GM21723 (cell line): ENCODE measurements around the gene PTPN23.
"Not testable (repeated sequence)": the region's sequence is repeated elsewhere in the genome, so short reads cannot be mapped to it uniquely, and the experiment has no call there.

Experiments
- ATAC-seq: cut with Tn5 transposase; IDR thresholded peaks from one replicate; pipeline ENCODE4 v1.9.1; 2021; ENCODE audit warnings: mild to moderate bottlenecking, moderate library complexity; ENCODE audit not compliant: unreplicated experiment

The PTPN23 gene

GRCh38 chr3:47367631-47368030 is 13.2 kb upstream of the PTPN23 start:
- no peak for ATAC-seq

DNA sequence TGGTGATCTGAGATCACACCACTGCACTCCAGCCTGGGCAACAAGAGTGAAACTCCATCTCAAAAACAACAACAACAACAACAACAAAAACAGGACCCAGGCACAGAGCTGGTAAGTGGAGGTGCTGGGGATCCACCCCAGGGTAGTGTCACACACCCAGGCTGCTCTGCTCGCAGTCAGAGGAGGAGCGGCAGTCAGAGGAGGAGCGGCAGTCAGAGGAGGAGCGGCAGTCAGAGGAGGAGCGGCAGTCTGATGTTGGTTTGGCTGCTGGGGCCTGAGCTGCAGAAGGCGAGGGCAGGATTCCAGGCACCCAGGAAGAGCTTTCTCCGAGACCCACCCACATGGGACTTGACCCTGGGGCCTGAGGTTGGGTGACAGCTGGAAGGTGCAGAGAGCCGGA is 10.8 kb upstream of the PTPN23 start:
- ATAC-seq = not testable (repeated sequence)

GRCh38 chr3:47370887-47371697 is 9.7 kb upstream of the PTPN23 start:
- ATAC-seq = no peak

DNA sequence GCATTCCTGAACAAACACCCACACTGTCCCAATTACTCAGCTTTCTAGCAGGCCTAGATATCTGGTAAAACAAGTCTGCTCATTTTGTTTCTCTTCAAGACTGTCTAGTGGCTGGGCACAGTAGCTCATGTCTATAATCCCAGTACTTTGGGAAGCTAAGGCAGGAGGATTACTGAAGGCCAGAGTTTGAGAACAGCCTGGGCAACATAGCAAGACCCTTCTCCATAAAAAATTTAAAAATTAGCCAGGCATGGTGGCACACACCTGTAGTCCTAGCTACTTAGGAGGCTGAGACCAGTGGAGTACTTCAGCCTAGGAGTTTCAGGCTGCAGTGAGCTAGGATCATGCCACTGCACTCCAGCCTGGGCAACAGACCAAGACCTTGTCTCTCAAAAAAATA is 6.2 kb upstream of the PTPN23 start:
- ATAC-seq = no peak

DNA sequence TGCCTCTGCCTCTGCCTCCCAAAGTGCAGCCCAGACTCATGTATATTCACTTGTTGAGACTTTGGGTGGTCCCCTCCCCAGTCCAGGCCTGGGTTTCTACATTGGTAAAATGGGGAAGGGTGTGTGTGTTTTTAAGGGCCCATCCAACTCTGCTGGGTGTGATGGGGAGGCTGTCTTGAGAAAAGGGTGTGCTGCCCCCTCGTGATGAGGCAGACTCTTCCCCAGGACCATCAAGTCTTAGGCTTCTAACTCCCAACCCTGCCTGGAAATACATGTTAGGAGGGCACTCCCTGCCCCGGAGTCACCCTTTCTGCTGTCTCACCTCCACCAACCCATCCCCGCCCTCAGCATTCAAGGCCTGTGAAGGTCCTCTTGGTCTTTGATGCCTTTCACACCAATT is 4.4 kb upstream of the PTPN23 start:
- ATAC-seq = no peak

DNA sequence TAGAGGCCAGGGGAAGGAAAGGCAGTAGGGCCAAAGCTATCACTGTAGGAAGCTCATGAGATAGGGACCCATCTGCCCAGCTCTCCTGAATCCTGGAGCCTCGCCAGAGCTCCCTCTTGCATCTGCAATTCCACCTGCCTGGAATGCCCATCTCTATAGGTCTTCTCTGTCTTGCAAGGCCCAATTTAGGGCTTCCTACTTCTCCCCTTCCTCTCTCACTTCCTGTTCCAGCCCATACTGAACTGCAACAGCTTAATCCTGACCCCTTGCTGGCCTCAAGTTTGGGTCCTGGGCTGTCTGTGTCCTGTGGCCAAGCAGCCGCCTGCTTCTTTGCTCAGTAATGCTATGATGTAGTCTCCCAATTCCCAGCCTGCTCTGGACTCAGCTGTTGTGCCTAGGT is 3.6 kb upstream of the PTPN23 start:
- ATAC-seq = no peak

- ATAC-seq = no peak
Measured at GRCh38 chr3:47378869-47379268, 2.0 kb upstream of the PTPN23 start.

- ATAC-seq = no peak
Measured at GRCh38 chr3:47379411-47379899, 1.4 kb upstream of the PTPN23 start.

GRCh38 chr3:47380026-47380600 is 708 bp upstream of the PTPN23 start:
- ATAC-seq = no peak

GRCh38 chr3:47381317-47382157 is 716 bp downstream of the PTPN23 start:
- ATAC-seq = peak; percentile 64

- ATAC-seq = no peak
Measured at GRCh38 chr3:47384425-47384824, 3.6 kb downstream of the PTPN23 start.

- no peak for ATAC-seq
Measured at GRCh38 chr3:47385007-47385406, 4.2 kb downstream of the PTPN23 start.

DNA sequence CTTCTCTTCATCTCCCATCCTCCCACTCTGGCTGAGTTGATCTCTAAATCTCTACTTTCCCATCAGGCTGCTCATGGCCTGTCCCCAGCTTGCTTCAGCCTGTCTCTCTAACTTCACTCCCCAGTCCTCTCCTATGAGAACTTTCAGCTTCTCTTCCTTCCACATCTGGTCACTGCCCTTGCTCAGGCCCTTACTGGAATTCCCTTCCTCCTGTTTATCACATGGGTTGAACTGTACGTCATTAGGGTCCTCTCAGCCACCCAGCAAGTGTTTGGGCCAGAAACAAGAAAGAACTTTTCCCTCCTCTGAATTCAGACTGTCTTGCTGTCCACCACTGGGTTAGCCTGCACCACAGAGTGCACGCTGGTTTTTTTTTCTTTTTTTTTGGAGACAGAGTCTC is 5.0 kb downstream of the PTPN23 start:
- ATAC-seq = no peak

DNA sequence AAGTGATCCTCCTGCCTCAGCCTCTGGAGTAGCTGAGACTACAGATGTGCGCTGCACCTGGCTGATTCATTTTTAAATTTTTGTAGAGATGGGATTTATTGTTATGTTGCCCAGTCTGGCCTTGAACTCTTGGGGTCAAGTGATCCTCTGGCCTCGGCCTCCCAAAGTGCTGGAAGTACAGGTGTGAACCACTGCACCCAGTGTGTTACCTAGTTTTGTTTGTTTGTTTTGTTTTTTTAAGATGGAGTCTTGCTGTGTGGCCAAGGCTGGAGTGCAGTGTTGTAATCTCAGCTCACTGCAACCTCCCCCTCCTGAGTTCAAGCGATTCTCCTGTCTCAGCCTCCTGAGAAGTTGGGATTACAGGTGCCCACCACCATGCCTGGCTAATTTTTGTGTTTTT is 12.1 kb downstream of the PTPN23 start:
- no peak for ATAC-seq

- no peak for ATAC-seq
Measured at GRCh38 chr3:47394140-47394870, 13.5 kb downstream of the PTPN23 start.

DNA sequence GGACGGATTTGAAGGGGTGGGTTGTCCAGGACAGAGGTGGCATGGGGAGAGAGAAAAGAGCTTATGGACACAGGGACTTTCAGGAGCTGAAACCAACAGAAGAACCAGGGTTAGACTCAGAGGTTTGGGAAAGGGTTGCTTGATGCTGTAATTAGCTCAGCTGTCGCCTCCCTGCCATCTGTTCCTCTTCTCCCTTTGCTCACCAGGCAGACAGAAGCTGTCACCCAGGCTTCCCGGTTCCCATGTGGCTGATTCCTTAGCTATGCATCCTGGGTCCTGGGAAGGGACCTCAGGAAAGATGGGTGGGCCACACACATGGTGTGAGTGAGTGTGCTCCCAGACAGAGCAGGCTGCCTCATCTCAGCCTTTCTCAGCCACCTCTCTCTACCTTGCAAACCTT is 14.1 kb downstream of the PTPN23 start:
- no peak for ATAC-seq

GRCh38 chr3:47398228-47398627 is 17.4 kb downstream of the PTPN23 start:
- ATAC-seq = no peak

- no peak for ATAC-seq
Measured at GRCh38 chr3:47399016-47399415, 18.2 kb downstream of the PTPN23 start.

- ATAC-seq = no peak
Measured at GRCh38 chr3:47399531-47400270, 18.9 kb downstream of the PTPN23 start.

- no peak for ATAC-seq
Measured at GRCh38 chr3:47404431-47404876, 23.6 kb downstream of the PTPN23 start.
